NCI-H128 (cell line): ENCODE data around the gene ENTREP3.

Source experiments
- DNase-seq: peaks from one replicate; lab custom pipeline; 2025; ENCODE audit not compliant: unreplicated experiment; lab: John Stamatoyannopoulos, UW

Gene ENTREP3

GRCh38 chr1:155278689-155279160 lies 23.4 kb upstream of the ENTREP3 start:
- DNase-seq = no peak

- peak; percentile 50 for DNase-seq
Observed at GRCh38 chr1:155277902-155278688, 22.8 kb upstream of the ENTREP3 start.

- DNase-seq = peak; percentile 99
Observed at GRCh38 chr1:155277070-155277901, 22.0 kb upstream of the ENTREP3 start, which contains the start of gene HCN3. Gene HCN3, plus strand, starts transcription at chr1:155277463. Its CDS starts 128 bp downstream, at chr1:155277591.

- peak; percentile 95 for DNase-seq
Observed at GRCh38 chr1:155273343-155274245, 18.3 kb upstream of the ENTREP3 start, which contains the start of gene CLK2. Gene CLK2, minus strand, starts transcription at chr1:155273504. Its CDS starts 2,527 bp downstream, at chr1:155270977.

- no peak for DNase-seq
Observed at GRCh38 chr1:155272466-155273342, 17.4 kb upstream of the ENTREP3 start.

GRCh38 chr1:155269381-155269780 lies 14.1 kb upstream of the ENTREP3 start:
- DNase-seq = no peak

- DNase-seq = no peak
Observed at GRCh38 chr1:155268630-155269029, 13.3 kb upstream of the ENTREP3 start.

- no peak for DNase-seq
Observed at GRCh38 chr1:155267373-155267772, 12.1 kb upstream of the ENTREP3 start.

GRCh38 chr1:155266553-155266952 lies 11.3 kb upstream of the ENTREP3 start:
- no peak for DNase-seq

GRCh38 chr1:155263067-155263466 lies 7.8 kb upstream of the ENTREP3 start:
- DNase-seq = no peak

- peak; percentile 95 for DNase-seq
Observed at GRCh38 chr1:155261852-155262673, 6.8 kb upstream of the ENTREP3 start, which contains the start of gene SCAMP3. Gene SCAMP3, minus strand, starts transcription at chr1:155262360. Its CDS starts 209 bp downstream, at chr1:155262151.

GRCh38 chr1:155261493-155261851 lies 6.2 kb upstream of the ENTREP3 start:
- no peak for DNase-seq

GRCh38 chr1:155260276-155260675 lies 5.0 kb upstream of the ENTREP3 start:
- DNase-seq = no peak

- DNase-seq = no peak
Observed at GRCh38 chr1:155256058-155256852, 972 bp upstream of the ENTREP3 start.

GRCh38 chr1:155254714-155255242 lies 505 bp downstream of the ENTREP3 start:
- DNase-seq = no peak

- no peak for DNase-seq
Observed at GRCh38 chr1:155254228-155254713, 1.0 kb downstream of the ENTREP3 start.

GRCh38 chr1:155253797-155254196 lies 1.5 kb downstream of the ENTREP3 start:
- no peak for DNase-seq

GRCh38 chr1:155253208-155253607 lies 2.1 kb downstream of the ENTREP3 start:
- DNase-seq = no peak
